ENCODE data around the gene FMN2.

DNA sequence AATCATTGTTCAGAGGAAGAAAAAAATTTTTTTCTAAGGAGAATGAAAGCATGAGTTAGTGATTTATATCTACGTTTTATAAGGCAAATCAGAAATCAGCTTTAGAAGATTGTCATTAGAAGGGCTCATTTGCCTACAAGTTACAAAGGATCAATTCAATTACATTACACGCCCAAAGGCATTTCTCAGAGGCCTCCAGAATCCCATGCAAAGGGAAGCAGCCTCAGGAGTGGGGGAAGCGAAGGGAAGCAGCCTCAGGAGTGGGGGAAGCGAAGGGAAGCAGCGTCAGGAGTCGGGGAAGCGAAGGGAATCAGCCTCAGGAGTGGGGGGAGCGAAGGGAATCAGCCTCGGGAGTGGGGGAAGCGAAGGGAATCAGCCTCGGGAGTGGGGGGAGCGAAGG, 314.1 kb downstream of the FMN2 start:
- TF ChIP-seq, protein P1, sequence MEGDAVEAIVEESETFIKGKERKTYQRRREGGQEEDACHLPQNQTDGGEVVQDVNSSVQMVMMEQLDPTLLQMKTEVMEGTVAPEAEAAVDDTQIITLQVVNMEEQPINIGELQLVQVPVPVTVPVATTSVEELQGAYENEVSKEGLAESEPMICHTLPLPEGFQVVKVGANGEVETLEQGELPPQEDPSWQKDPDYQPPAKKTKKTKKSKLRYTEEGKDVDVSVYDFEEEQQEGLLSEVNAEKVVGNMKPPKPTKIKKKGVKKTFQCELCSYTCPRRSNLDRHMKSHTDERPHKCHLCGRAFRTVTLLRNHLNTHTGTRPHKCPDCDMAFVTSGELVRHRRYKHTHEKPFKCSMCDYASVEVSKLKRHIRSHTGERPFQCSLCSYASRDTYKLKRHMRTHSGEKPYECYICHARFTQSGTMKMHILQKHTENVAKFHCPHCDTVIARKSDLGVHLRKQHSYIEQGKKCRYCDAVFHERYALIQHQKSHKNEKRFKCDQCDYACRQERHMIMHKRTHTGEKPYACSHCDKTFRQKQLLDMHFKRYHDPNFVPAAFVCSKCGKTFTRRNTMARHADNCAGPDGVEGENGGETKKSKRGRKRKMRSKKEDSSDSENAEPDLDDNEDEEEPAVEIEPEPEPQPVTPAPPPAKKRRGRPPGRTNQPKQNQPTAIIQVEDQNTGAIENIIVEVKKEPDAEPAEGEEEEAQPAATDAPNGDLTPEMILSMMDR (IDR thresholded peaks at IDR 0.05; ENCODE audit: insufficient read depth, low read length, poor library complexity, severe bottlenecking), result no peak
- TF ChIP-seq EZH2phosphoT487 (conservative IDR thresholded peaks at IDR 0.05; ENCODE audit: low read length), result no peak

Data from SU-DHL-6 (cell line).